HepG2 (cell line): ENCODE measurements around the gene PPP1R7. TPM values are rescaled to one million over a fixed set of nuclear protein-coding genes. Genes with fewer than 3 reads are reported as not detected.

Experiments used
- ATAC-seq: fragments of 200-7000 bp; cut with Tn5 transposase; 3 replicates; pipeline ENCODE4 v1.9.1; 2020; ENCODE audit warnings: mild to moderate bottlenecking, moderate library complexity
- BruUV-seq: library from RNA; stranded (reverse); fragments of 400-500 nt; replicated peaks from 2 replicates; lab custom pipeline; 2021; lab: Mats Ljungman, UMichigan
- CTCF ChIA-PET: fragments of 300-600 bp; formaldehyde crosslinking; extraction: SDS; loops from one replicate; lab custom pipeline; 2021; ENCODE audit warnings: low total read pairs, inconsistent platforms, low intra/inter-chr PET ratio; lab: Yijun Ruan, JAX
- POLR2A ChIA-PET: fragments of 350-600 bp; sonication (Branson Sonifier 250); formaldehyde crosslinking; loops from one replicate; lab custom pipeline; 2020; ENCODE audit warnings: antibody characterized with exemption, inconsistent platforms; lab: Yijun Ruan, JAX
- DNase-seq: peaks from one replicate; pipeline ENCODE4 v3.0.0-alpha.2; 2015; ENCODE audit warnings: low spot score
- FAIRE-seq: peaks from 3 replicates; lab custom pipeline; 2011; peaks lifted over from hg19 to GRCh38; lab: Jason Lieb, UNC
- H2AFZ ChIP-seq: one replicate; pipeline ENCODE4 v1.6.1; 2011; ENCODE audit warnings: low read length, inconsistent platforms
- H3K27ac ChIP-seq: fragments of 300-600 bp; 3 replicates; pipeline ENCODE4 v1.8.0; 2011; ENCODE audit warnings: mixed run types, mild to moderate bottlenecking, mixed read lengths, low read length, inconsistent platforms; ENCODE audit not compliant: insufficient read depth; ENCODE audit errors: extremely low read length
- H3K27me3 ChIP-seq, 2 experiments: fragments of 200-600 bp in 1 of 2; 2 replicates in 1 of 2; 3 replicates in 1 of 2; pipeline versions ENCODE4 v1.6.0 to v1.8.0; 2011; ENCODE audit warnings: low read length in 2 of 2, mild to moderate bottlenecking in 2 of 2, moderate library complexity in 2 of 2, inconsistent platforms in 1 of 2; ENCODE audit not compliant: insufficient read depth in 2 of 2, control insufficient read depth in 1 of 2
- H3K36me3 ChIP-seq, 2 experiments: fragments of 200-600 bp in 1 of 2; replicated peaks in 1 of 2; 2 replicates in 1 of 2; 3 replicates in 1 of 2; pipeline versions ENCODE4 v1.5.1 to v1.8.0; 2011; ENCODE audit warnings: low read length in 2 of 2, inconsistent platforms in 1 of 2; ENCODE audit not compliant: insufficient read depth in 2 of 2, control insufficient read depth in 1 of 2
- H3K4me1 ChIP-seq: 2 replicates; pipeline ENCODE4 v1.5.1; 2012; ENCODE audit warnings: low read length, inconsistent platforms; ENCODE audit not compliant: insufficient read depth
- H3K4me2 ChIP-seq: 2 replicates; pipeline ENCODE4 v1.6.0; 2011; ENCODE audit warnings: low read depth, low read length, inconsistent platforms
- H3K4me3 ChIP-seq, 3 experiments: fragments of 200-600 bp in 1 of 3; sonication (generic), shearing (Covaris generic) in 1 of 3; replicated peaks in 1 of 3; 2 replicates each; pipeline ENCODE4 v1.5.1; 2011 to 2016; ENCODE audit warnings: low read length in 3 of 3, inconsistent platforms in 2 of 3, low read depth in 2 of 3, mild to moderate bottlenecking in 2 of 3, control low read depth in 1 of 3, mixed read lengths in 1 of 3; ENCODE audit not compliant: insufficient read depth in 1 of 3
- H3K79me2 ChIP-seq: one replicate; pipeline ENCODE4 v1.6.1; 2011; ENCODE audit warnings: low read length, inconsistent platforms; ENCODE audit not compliant: insufficient read depth
- H3K9ac ChIP-seq: 2 replicates; pipeline ENCODE4 v1.6.0; 2011; ENCODE audit warnings: mild to moderate bottlenecking, low read depth, low read length, inconsistent platforms; ENCODE audit not compliant: insufficient read depth
- H3K9me3 ChIP-seq: 2 replicates; pipeline ENCODE4 v1.5.1; 2012; ENCODE audit warnings: mild to moderate bottlenecking, low read length
- H4K20me1 ChIP-seq: 2 replicates; pipeline ENCODE4 v1.6.0; 2011; ENCODE audit warnings: inconsistent platforms, mild to moderate bottlenecking, low read length, moderate library complexity; ENCODE audit not compliant: insufficient read depth
- ARID4A ChIP-seq: sonication (generic); formaldehyde crosslinking; IDR thresholded peaks from 2 replicates; pipeline ENCODE4 v1.5.0; 2020; ENCODE audit warnings: mild to moderate bottlenecking, missing genetic modification reagents, borderline replicate concordance
- ATF7 ChIP-seq, 2 experiments: fragments of 450-650 bp in 1 of 2; sonication (generic) in 1 of 2; formaldehyde crosslinking in 1 of 2; IDR thresholded peaks; 2 replicates each; pipeline versions ENCODE4 v1.4.0 to v1.6.1; 2016 to 2020; ENCODE audit warnings: antibody characterized with exemption in 1 of 2, mild to moderate bottlenecking in 1 of 2, missing genetic modification reagents in 1 of 2
- CENPBD1 ChIP-seq: sonication (generic); formaldehyde crosslinking; IDR thresholded peaks from 2 replicates; pipeline ENCODE4 v1.8.0; 2022; ENCODE audit warnings: missing genetic modification reagents, low read depth, mild to moderate bottlenecking, borderline replicate concordance
- DPF2 ChIP-seq: sonication (generic); formaldehyde crosslinking; IDR thresholded peaks from 2 replicates; pipeline ENCODE4 v1.4.0; 2020; ENCODE audit warnings: mild to moderate bottlenecking, low read depth, missing genetic modification reagents, borderline replicate concordance
- EZH2 ChIP-seq: conservative IDR thresholded peaks from 2 replicates; pipeline ENCODE4 v1.6.1; 2012; ENCODE audit warnings: mild to moderate bottlenecking, low read depth, low read length, moderate library complexity
- HDAC2 ChIP-seq: sonication (generic); formaldehyde crosslinking; IDR thresholded peaks from 2 replicates; pipeline ENCODE4 v1.4.0; 2020; ENCODE audit warnings: missing genetic modification reagents
- HOMEZ ChIP-seq: IDR thresholded peaks from 2 replicates; pipeline ENCODE4 v1.6.1; 2016; ENCODE audit warnings: low read depth
- MTERF4 ChIP-seq: sonication (generic); formaldehyde crosslinking; IDR thresholded peaks from 2 replicates; pipeline ENCODE4 v1.8.0; 2023; ENCODE audit warnings: mild to moderate bottlenecking, missing genetic modification reagents
- MTF1 ChIP-seq: sonication (generic); formaldehyde crosslinking; IDR thresholded peaks from 2 replicates; pipeline ENCODE4 v1.5.0; 2020; ENCODE audit warnings: missing genetic modification reagents
- RAD21 ChIP-seq: fragments of 450-650 bp; formaldehyde crosslinking; IDR thresholded peaks from 2 replicates; pipeline ENCODE4 v1.5.0; 2020; ENCODE audit warnings: mild to moderate bottlenecking
- RFXAP ChIP-seq: sonication (generic); formaldehyde crosslinking; IDR thresholded peaks from 2 replicates; pipeline ENCODE4 v1.4.0; 2020; ENCODE audit warnings: missing genetic modification reagents, borderline replicate concordance
- STAG1 ChIP-seq: sonication (generic); formaldehyde crosslinking; IDR thresholded peaks from 2 replicates; pipeline ENCODE4 v1.4.0; 2020; ENCODE audit warnings: missing genetic modification reagents
- ZMAT3 ChIP-seq: sonication (generic); formaldehyde crosslinking; conservative IDR thresholded peaks from 2 replicates; pipeline ENCODE4 v1.7.0; 2021; ENCODE audit warnings: missing genetic modification reagents
- ZNF253 ChIP-seq: sonication (generic); formaldehyde crosslinking; IDR thresholded peaks from 2 replicates; pipeline ENCODE4 v1.8.0; 2022; ENCODE audit warnings: mild to moderate bottlenecking, missing genetic modification reagents, borderline replicate concordance
- ZNF317 ChIP-seq: sonication (generic); formaldehyde crosslinking; IDR thresholded peaks from 2 replicates; pipeline ENCODE4 v1.5.0; 2020; ENCODE audit warnings: mild to moderate bottlenecking, missing genetic modification reagents
- ZNF343 ChIP-seq: sonication (generic); formaldehyde crosslinking; IDR thresholded peaks from 2 replicates; pipeline ENCODE4 v1.4.0; 2020; ENCODE audit warnings: mild to moderate bottlenecking, missing genetic modification reagents
- ZNF501 ChIP-seq: sonication (generic); formaldehyde crosslinking; IDR thresholded peaks from 2 replicates; pipeline ENCODE4 v1.5.1; 2020; ENCODE audit warnings: mild to moderate bottlenecking, moderate library complexity, missing genetic modification reagents
- WGBS: methylation state at CpG from one replicate; pipeline ENCODE4 v1.1.6; 2017; ENCODE audit warnings: low lambda C conversion rate; 5-methylcytosine and 5-hydroxymethylcytosine counted together
- in situ Hi-C: cut with HindIII; loops from 2 replicates; pipeline ENCODE4 v1.10.0; 2017; ENCODE audit warnings: low pct_unique_long_range_greater_than_20kb; ENCODE audit not compliant: extremely low pct_ligation_motif_present
- intact Hi-C: fragments of 100-400 bp; cut with micrococcal nuclease; formaldehyde crosslinking; loops from one replicate; pipeline ENCODE4 v1.10.0; 2022; ENCODE audit not compliant: unreplicated experiment
- polyA plus RNA-seq, 8 experiments: library from polyadenylated mRNA; depleted of rRNA in 3 of 8; stranded (reverse) in 7 of 8; unstranded in 1 of 8; fragments of >200 nt; fragmentation: Illumina TruSeq in 4 of 8; extraction: Trizol in 4 of 8; gene quantifications; 2 replicates each; pipeline versions ENCODE4 v1.2.1 to v1.2.3, GENCODE V29; 2011 to 2016; ENCODE audit warnings: low read depth in 4 of 8, missing spikeins in 1 of 8, mixed read lengths in 1 of 8; ENCODE audit not compliant: insufficient read depth in 1 of 8
- total RNA-seq, 5 experiments: library from RNA; depleted of rRNA; stranded (reverse); fragments of >200 nt; fragmentation: Illumina TruSeq; extraction: Trizol; gene quantifications; 2 replicates each; pipeline ENCODE4 v1.2.3, GENCODE V29; 2016; ENCODE audit warnings: low read depth in 1 of 5

The PPP1R7 gene
- total and polyA plus RNA-seq, 2 of the 13 experiments (the other 11 are each of a cell fraction or from before 2014, with no cell fraction given) = 33.3 to 67.9 TPM

GRCh38 chr2:241190291-241190981 is 40.2 kb downstream of the PPP1R7 start:
- WGBS = 74% methylated on average over 6 of the region's 19 CpGs
- DNase-seq (peak; percentile 48), FAIRE-seq (peak; percentile 68), ATAC-seq (peak; percentile 93)
- peak overlapping the region in 2 of 3 experiments; percentile 31 to 59; a peak in 2 of 6 replicates for H3K4me3 ChIP-seq
- H3K4me2 ChIP-seq = peak overlapping the region; percentile 70
- in situ Hi-C loops (no loop called here), intact Hi-C loops (no loop called here)
- peaks cover 25% of the 10 kb centered on the region for H3K4me1 ChIP-seq
- no peaks in the 10 kb centered on the region for H3K36me3 ChIP-seq
- ChIA-PET CTCF (no interaction called here), POLR2A (no interaction called here)
- H3K9me3 ChIP-seq = no peaks in the 10 kb centered on the region
- BruUV-seq = no TSS peak
- H4K20me1 ChIP-seq = no peaks in the 10 kb centered on the region
- peaks cover 9 to 54% of the 10 kb centered on the region in 2 experiments for H3K27me3 ChIP-seq
- H3K79me2 ChIP-seq = no peaks in the 10 kb centered on the region
- peak overlapping the region; percentile 35; the same call in 1 of the 2 replicates for H3K9ac ChIP-seq
- H2AFZ ChIP-seq = no peak overlapping the region
- no peak overlapping the region for H3K27ac ChIP-seq
- TF ChIP-seq ZMAT3 (CRISPR knock-in tag) (no peak), HDAC2 (CRISPR knock-in tag) (no peak), ZNF501 (no peak), EZH2 (no peak), RAD21 (peak; percentile 37; the same call in 1 of the 2 replicates), ATF7 (IDR thresholded peaks at IDR 0.05) (no peak), ATF7 (CRISPR knock-in tag; IDR thresholded peaks at IDR 0.05) (no peak), ZNF253 (CRISPR knock-in tag) (no peak; the same call in 1 of the 2 replicates), MTERF4 (no peak), DPF2 (CRISPR knock-in tag) (no peak), ZNF343 (CRISPR knock-in tag) (0 out of 2 replicates have a peak, but pooled peaks have one; percentile 28), HOMEZ (CRISPR knock-in tag) (no peak), ARID4A (CRISPR knock-in tag) (peak; percentile 14; the same call in 1 of the 2 replicates), MTF1 (CRISPR knock-in tag) (no peak), RFXAP (no peak), ZNF317 (CRISPR knock-in tag) (no peak), STAG1 (CRISPR knock-in tag) (peak; percentile 34; the same call in 1 of the 2 replicates), CENPBD1 (CRISPR knock-in tag) (no peak)
